HepG2 (cell line): ENCODE measurements around the gene BMERB1. TPM values are rescaled to one million over a fixed set of nuclear protein-coding genes. Genes with fewer than 3 reads are reported as not detected.

Source experiments
- ATF1 ChIP-seq: IDR thresholded peaks from 2 replicates; pipeline ENCODE4 v1.6.1; 2016; ENCODE audit warnings: mild to moderate bottlenecking, control low read depth
- CENPT ChIP-seq: sonication (generic); formaldehyde crosslinking; IDR thresholded peaks from 2 replicates; pipeline ENCODE4 v1.8.0; 2022; ENCODE audit warnings: low read depth, mild to moderate bottlenecking, moderate library complexity, missing genetic modification reagents
- DR1 ChIP-seq: sonication (generic); formaldehyde crosslinking; IDR thresholded peaks from 2 replicates; pipeline ENCODE4 v1.8.0; 2021; ENCODE audit warnings: mild to moderate bottlenecking, missing genetic modification reagents, inconsistent platforms
- FOSL1 ChIP-seq: sonication (generic); formaldehyde crosslinking; IDR thresholded peaks from 2 replicates; pipeline ENCODE4 v1.9.0; 2021; ENCODE audit warnings: missing genetic modification reagents, borderline replicate concordance
- HOXA7 ChIP-seq: sonication (generic); formaldehyde crosslinking; IDR thresholded peaks from 2 replicates; pipeline ENCODE4 v1.8.1; 2022; ENCODE audit warnings: mild to moderate bottlenecking, missing genetic modification reagents, moderate library complexity
- KIAA2018 ChIP-seq: sonication (generic); formaldehyde crosslinking; IDR thresholded peaks from 2 replicates; pipeline ENCODE4 v1.5.0; 2020; ENCODE audit warnings: mild to moderate bottlenecking, missing genetic modification reagents, borderline replicate concordance
- KLF11 ChIP-seq: IDR thresholded peaks from 2 replicates; pipeline ENCODE4 v1.6.1; 2016; ENCODE audit warnings: missing compliant biosample characterization
- KLF9 ChIP-seq: IDR thresholded peaks from 2 replicates; pipeline ENCODE4 v1.6.1; 2016; ENCODE audit warnings: low read depth
- MAX ChIP-seq: IDR thresholded peaks from 2 replicates; pipeline ENCODE4 v1.6.1; 2012; ENCODE audit warnings: inconsistent platforms
- MXI1 ChIP-seq: IDR thresholded peaks from 3 replicates; pipeline ENCODE4 v1.6.1; 2012; ENCODE audit warnings: low read depth, low read length, inconsistent platforms, borderline replicate concordance
- NPAS2 ChIP-seq: sonication (generic); formaldehyde crosslinking; IDR thresholded peaks from 2 replicates; pipeline ENCODE4 v1.8.0; 2022; ENCODE audit warnings: mild to moderate bottlenecking, missing genetic modification reagents, borderline replicate concordance
- RCOR2 ChIP-seq: IDR thresholded peaks from 2 replicates; pipeline ENCODE4 v1.6.1; 2016; ENCODE audit warnings: missing biosample characterization, missing genetic modification reagents
- RFX3 ChIP-seq: IDR thresholded peaks from 2 replicates; pipeline ENCODE4 v1.6.1; 2016; ENCODE audit warnings: missing biosample characterization, missing genetic modification reagents
- SP140L ChIP-seq: sonication (generic); formaldehyde crosslinking; IDR thresholded peaks from 2 replicates; pipeline ENCODE4 v1.4.0; 2020; ENCODE audit warnings: missing genetic modification reagents, borderline replicate concordance
- TEAD2 ChIP-seq: sonication (generic); formaldehyde crosslinking; IDR thresholded peaks from 2 replicates; pipeline ENCODE4 v1.9.0; 2021; ENCODE audit warnings: missing genetic modification reagents
- TERF1 ChIP-seq: sonication (generic); formaldehyde crosslinking; IDR thresholded peaks from 2 replicates; pipeline ENCODE4 v1.8.0; 2022; ENCODE audit warnings: mild to moderate bottlenecking, missing genetic modification reagents, moderate library complexity
- XRCC5 ChIP-seq: fragments of 200-400 bp; formaldehyde crosslinking; optimal IDR thresholded peaks from 2 replicates; pipeline ENCODE3; 2017; ENCODE audit warnings: mild to moderate bottlenecking, low read length
- ZKSCAN1 ChIP-seq: fragments of 150-350 bp; IDR thresholded peaks from 2 replicates; pipeline ENCODE4 v1.6.1; 2014; ENCODE audit warnings: low read length
- ZNF431 ChIP-seq: sonication (generic); formaldehyde crosslinking; IDR thresholded peaks from 2 replicates; pipeline ENCODE4 v1.9.0; 2022; ENCODE audit warnings: missing genetic modification reagents, low read depth, mild to moderate bottlenecking, borderline replicate concordance
- ZNF7 ChIP-seq: IDR thresholded peaks from 2 replicates; pipeline ENCODE4 v1.6.1; 2016; ENCODE audit warnings: missing biosample characterization, missing genetic modification reagents
- ZNF83 ChIP-seq: sonication (generic); formaldehyde crosslinking; IDR thresholded peaks from 2 replicates; pipeline ENCODE4 v1.4.0; 2020; ENCODE audit warnings: missing genetic modification reagents, mild to moderate bottlenecking, borderline replicate concordance
- ZNF878 ChIP-seq: sonication (generic); formaldehyde crosslinking; IDR thresholded peaks from 2 replicates; pipeline ENCODE4 v1.8.1; 2023; ENCODE audit warnings: mild to moderate bottlenecking, missing genetic modification reagents, moderate library complexity
- ZNF891 ChIP-seq: sonication (generic); formaldehyde crosslinking; IDR thresholded peaks from 2 replicates; pipeline ENCODE4 v1.5.0; 2020; ENCODE audit warnings: mild to moderate bottlenecking, missing genetic modification reagents
- ZSCAN25 ChIP-seq: sonication (generic); formaldehyde crosslinking; IDR thresholded peaks from 2 replicates; pipeline ENCODE4 v1.8.0; 2022; ENCODE audit warnings: mild to moderate bottlenecking, missing genetic modification reagents
- polyA plus RNA-seq, 8 experiments: library from polyadenylated mRNA; depleted of rRNA in 3 of 8; stranded (reverse) in 7 of 8; unstranded in 1 of 8; fragments of >200 nt; fragmentation: Illumina TruSeq in 4 of 8; extraction: Trizol in 4 of 8; gene quantifications; 2 replicates each; pipeline versions ENCODE4 v1.2.1 to v1.2.3, GENCODE V29; 2011 to 2016; ENCODE audit warnings: low read depth in 4 of 8, missing spikeins in 1 of 8, mixed read lengths in 1 of 8; ENCODE audit not compliant: insufficient read depth in 1 of 8
- total RNA-seq, 5 experiments: library from RNA; depleted of rRNA; stranded (reverse); fragments of >200 nt; fragmentation: Illumina TruSeq; extraction: Trizol; gene quantifications; 2 replicates each; pipeline ENCODE4 v1.2.3, GENCODE V29; 2016; ENCODE audit warnings: low read depth in 1 of 5

Gene BMERB1
- total and polyA plus RNA-seq, 2 of the 13 experiments (the other 11 are each of a cell fraction or from before 2014, with no cell fraction given) = 1.4 TPM

- TF ChIP-seq ZNF83 (no peak), SP140L (CRISPR knock-in tag) (no peak), ZSCAN25 (CRISPR knock-in tag) (no peak), KIAA2018 (CRISPR knock-in tag) (no peak), MXI1 (no peak; the same call in 2 of the 3 replicates), RFX3 (CRISPR knock-in tag) (no peak), ATF1 (CRISPR knock-in tag) (peak; percentile 51; the same call in 1 of the 2 replicates), ZNF431 (CRISPR knock-in tag) (no peak), TEAD2 (CRISPR knock-in tag) (no peak), FOSL1 (CRISPR knock-in tag) (no peak), KLF9 (CRISPR knock-in tag) (no peak), ZKSCAN1 (no peak), RCOR2 (CRISPR knock-in tag) (peak; percentile 50; the same call in 1 of the 2 replicates), KLF11 (CRISPR knock-in tag) (no peak), DR1 (no peak), TERF1 (CRISPR knock-in tag) (no peak), HOXA7 (no peak), MAX (no peak), ZNF878 (CRISPR knock-in tag) (no peak), CENPT (no peak), XRCC5 (no peak), ZNF7 (CRISPR knock-in tag) (no peak), NPAS2 (CRISPR knock-in tag) (no peak), ZNF891 (no peak)
Measured at GRCh38 chr16:15572329-15573001, 138.1 kb downstream of the BMERB1 start (continued).
